Activated gamma-delta T cell treated with Interleukin-2 at 50 U/mL for 16 hours (primary cell): ENCODE results near the gene CISD3.

ENCODE experiments used
- DNase-seq: peaks from one replicate; pipeline ENCODE4 v3.0.0-alpha.2; 2020

Gene CISD3

DNA sequence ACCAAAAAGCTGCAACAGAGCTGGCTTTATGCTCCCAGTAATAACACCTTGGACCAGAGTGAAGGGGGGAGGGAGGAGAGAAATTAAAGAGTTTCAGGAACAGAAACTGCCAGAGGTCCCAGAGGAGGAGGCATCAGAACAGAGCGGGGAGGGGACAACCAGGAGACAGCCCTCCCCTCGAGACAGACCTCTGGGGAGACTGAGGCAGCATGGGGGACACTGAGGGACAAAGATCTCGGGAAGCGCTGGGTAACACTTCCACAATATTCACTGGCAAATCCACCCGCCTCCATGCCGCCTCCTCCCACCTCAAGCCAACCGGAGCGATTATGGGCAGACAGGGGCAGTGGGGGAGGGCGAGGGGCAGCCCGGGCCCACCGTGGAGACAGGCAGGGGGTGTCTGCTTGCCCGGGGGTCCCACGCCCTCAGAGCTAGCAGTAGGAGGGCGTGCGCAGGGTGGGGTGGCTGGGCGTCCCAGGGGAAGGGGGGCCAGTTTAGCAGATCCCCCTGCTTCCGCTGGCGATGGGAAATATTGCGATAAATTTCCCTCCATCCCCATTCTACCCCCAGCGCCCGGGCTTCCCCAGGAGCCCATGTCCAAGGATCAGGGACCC lies 16.8 kb downstream of the CISD3 start:
- DNase-seq: no peak

DNA sequence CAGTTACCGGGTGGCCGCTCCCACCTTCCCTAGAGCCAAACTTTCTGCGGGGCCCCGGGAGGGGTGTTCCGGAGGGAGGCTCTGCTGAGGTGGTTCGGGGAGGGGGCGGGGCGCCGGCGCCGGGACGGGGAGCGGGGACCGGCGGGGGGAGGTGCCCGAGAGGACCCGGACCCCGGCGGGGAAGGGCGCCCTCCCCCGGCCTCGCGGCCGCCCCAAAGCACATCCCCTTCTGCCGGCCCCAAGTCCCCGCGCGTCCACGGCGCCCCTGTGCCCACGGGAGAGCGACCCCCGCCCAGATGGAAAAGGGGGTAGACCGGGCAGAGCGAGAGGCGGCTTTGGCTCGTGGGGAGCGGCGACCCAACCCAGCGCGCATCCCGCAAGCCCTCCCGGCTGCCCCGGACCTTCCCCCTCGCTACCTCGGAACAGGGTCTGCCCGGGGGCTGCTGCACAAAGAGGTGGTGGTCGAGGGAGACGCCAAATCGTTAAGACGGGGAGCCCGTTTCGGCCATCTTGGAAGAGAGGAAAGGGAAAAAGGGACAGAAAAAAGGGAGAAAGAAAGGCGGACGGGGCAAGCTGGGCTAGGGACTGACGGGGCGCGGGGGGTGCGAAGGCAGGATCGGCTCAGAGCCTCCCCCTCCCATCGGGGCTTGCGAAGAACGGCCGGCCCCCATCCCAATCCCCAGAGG lies 17.5 kb downstream of the CISD3 start:
- DNase-seq: no peak

DNA sequence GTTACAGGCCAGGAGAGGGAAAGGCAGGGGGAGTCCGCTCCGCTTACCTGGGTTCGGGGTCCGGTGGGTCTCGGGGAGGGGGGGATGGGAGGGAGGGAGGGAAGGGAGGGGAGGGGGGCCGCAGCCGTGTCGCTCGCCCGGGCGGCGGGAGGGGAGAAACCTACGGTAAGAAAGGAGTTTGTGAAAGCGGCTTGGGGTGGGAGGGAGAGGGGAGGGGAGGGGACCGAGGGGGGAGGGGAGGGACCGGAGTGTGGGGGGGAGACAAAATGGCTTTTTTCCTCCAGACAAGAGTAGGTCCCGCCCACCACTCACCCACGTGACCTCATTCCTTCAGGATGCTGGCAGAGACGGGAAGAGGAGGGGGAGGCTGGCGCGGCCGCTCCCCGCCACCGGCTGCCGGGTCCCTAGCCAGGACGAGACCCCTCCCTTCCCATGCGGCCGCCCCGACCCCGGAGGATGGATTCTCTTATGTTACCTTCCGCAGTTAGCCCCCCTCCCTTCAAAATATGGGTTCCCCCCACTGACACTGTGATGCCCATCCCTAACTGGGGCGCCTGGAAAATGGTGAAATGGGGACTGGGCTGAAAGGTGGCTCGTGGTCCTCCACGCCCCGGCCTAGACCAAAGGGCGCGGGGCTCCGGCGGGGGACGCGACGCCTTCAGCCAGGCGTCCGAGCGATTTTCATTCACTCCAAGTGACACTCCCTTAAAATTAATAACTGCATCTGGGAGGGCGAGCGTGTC lies 18.2 kb downstream of the CISD3 start, which contains the start of gene PCGF2:
TSS of gene PCGF2 (minus strand) at position 188 of the 743 bp plus-strand sequence. CDS start 7,934 bp downstream, outside the sequence.
- no peak for DNase-seq

DNA sequence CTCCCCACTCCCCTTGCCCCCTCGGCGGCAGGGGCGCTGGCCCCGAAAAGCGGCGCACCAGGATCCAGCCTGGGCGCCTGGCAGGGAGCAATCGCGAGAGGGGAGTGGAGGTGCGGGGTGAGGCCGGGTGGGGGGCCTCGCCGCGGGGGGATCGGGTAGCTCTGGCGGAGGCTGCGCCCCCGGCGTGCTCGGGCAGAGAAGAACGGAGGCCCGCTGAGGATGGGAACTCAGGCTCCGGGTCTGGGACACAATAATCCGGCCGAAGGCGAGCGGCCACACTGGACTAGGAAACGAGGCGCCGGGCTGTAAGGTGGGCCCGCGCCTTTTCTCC lies 18.7 kb downstream of the CISD3 start:
- no peak for DNase-seq

DNA sequence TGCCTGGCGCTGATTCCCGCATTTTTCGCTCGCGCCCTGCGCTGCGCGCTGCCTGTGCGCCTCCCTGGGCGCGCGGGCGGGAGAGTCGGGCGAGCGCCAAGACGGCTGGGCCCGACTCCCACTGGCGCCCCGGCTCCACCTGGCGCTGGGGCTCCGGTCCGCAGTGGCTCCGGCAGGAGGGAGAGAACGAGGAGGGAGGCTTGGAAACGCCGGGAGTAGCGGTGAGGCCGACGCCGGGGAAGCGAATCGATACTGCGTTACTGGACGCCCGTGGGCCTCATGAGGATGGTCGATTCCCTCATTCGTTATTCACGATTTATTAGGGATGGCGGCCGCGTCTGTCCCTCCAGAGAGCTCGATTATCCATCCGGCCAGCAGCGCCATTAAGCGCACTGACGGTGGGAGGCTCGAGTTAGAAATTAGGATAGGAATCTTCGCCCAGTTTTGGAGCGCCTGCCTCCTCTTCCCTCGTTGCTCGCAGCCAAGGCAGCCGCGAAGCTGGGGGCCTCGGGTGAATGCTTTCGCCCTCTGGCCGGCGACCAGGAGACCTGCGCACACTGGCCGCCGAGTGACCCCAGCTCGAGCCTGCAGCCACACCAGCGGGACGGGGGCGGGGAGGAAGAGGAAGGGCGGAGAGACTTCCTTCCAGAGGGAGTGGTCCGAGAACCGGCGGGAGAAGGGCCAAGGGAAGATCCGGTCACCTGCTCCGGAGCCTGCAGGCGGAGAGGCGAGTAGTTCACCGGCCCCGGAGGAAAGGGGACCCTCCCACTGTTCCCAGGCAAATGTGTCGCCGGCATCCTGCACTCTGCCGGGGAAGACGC lies 19.3 kb downstream of the CISD3 start:
- DNase-seq: no peak

DNA sequence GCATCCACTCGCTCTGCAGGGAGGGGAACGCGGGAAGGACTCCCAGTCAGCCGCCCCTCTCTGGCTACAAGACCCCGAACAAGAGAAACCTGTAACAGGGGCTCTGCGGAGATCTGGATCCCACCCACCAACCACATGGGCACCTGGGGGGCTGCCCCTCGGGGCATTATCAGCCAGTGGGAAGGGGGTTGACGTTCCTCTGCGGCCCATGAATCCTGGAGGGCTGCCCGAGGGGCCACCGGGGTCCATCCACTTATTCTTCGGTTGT lies 19.8 kb downstream of the CISD3 start:
- no peak for DNase-seq

DNA sequence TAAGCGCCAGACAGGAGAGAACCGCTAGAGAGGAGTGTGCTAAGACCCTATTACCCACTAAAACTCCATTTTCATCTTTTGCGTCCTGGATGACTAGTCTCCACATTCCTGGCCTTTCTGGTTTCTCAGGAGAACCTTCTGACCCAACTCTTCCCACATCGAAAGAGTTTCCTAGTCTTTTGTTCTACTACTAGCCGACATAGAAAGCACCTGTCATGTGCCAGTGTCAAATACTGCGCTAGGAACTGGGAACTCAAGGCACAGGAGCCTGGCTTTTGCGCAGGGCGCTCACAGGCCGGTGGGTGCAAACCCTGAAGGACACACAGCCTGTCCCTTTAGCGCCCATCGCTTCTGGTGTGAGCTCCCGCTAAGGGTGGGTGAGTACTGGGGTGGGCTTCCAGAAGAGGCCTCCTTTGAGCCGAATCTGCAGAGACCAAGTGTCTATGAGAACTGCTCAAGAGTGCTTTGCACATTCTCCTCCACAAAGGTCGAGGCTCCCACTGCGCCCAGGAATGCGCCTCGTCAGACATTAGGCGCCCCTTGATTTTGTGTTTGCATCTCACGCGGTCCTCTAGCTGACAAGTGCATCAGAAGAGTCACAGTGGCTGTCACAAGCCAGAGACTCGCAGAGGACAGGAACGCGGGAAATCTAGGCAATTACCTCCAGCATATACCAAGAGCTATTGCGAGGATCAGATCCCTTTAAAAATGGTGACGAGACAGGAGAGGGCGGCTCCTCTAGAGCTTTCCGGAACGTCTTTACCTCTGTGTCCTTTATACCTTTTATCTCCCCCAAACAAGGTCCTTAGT lies 20.4 kb downstream of the CISD3 start:
- DNase-seq: no peak

DNA sequence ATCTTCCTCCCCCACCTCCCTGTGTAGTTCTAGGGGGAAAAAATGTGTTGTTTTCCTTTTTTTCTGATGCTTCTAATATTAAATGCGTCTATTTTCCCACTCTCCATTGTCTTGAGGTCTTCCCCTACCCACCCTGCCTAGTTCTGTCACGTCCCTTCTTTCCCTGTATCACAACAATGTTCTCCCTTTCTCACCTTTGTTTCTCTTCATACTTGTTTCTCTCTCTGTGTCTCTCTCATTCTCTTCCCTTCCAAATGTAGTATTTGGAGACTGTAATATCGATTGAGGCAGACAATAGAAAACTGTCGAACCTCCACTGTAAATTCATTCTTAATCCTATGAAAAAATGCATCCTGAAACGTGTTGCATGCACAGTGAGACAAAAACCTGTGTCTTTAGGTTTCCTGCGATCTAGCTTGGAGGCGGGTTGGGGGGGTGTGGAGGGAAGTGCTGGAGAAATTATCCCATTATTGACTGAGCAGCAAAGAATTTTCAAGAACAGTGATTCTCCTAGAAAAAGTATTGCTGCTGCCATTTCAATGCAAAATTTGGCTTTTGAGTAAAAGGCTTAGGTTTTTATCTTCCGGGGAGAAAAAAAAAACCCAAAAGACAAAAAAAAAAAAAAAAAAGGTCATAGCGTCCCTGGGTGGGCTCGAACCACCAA lies 21.1 kb downstream of the CISD3 start:
- no peak for DNase-seq

DNA sequence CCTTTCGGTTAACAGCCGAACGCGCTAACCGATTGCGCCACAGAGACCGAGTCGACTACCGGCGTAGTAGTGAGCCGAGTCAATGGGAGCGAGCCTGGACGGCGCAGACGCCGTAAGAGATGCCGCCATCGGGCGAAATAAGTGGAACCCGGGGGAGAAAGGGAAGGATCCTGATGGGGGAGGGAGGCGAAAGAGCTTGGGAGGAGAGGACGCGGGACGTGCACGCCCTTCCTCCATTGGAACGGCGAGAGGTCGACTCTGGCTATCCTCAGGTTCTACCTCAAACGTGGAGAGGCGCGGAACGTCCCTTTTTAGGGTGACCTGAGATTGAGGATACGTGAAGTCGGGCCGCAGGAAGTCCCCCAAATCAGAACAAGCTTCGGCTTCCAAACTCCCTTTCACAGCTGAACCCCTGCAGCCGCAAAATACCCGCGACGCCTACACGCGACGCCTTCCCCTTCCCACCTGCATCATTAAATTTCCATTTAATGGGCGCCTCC lies 21.7 kb downstream of the CISD3 start:
- peak; percentile 80 for DNase-seq

DNA sequence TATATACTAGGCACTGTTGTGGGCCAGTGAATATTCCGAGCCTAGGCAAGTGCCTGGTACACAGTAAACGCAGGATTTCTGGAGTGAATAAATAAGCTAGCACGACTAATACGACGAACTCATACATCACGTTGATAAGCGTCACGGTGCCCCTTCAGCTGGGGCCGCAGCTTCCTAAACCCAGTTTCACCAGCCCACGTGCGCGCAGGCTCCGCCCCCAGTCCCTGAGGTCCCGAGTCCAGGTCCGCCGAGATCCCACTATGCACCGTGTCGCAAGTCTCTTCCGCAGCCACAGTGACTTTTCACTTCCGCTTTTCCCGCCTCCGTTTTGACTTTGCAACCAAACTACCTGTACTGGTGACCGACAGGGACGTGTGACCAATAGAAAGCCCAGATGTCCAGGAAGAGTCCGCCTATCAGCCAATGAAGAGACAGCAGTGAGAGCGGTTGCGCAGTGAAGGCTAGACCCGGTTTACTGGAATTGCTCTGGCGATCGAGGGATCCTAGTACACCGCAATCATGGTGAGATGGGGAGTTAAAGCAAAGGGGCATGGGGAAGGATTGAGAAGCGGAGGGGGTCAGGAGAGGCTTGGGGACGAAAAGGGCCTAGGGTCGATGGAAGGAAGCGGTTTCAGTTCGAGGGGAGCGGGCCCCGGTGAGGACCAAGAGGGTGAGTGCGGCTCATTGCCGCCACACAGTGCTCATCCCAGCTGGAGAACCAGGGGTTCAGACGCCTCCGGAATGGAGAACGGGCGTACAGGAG lies 22.3 kb downstream of the CISD3 start, which contains the start of gene PSMB3:
TSS of gene PSMB3 (plus strand) at position 434 of the 763 bp plus-strand sequence. CDS start at position 520, 86 bp downstream.
- DNase-seq: peak; percentile 96

DNA sequence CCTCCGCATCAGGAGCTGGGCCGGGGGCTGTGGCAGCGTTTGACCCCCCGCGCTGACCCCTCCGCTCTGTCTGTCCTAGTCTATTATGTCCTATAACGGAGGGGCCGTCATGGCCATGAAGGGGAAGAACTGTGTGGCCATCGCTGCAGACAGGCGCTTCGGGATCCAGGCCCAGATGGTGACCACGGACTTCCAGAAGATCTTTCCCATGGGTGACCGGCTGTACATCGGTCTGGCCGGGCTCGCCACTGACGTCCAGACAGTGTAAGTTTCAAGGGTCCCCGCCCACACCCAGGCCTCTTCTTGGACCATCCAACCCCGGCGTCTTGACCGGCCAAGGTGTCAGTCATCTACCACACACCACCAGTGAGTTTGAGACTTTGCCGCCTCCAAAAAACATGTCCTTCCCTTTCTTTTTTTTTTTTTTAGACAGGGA lies 22.9 kb downstream of the CISD3 start:
- DNase-seq: no peak

DNA sequence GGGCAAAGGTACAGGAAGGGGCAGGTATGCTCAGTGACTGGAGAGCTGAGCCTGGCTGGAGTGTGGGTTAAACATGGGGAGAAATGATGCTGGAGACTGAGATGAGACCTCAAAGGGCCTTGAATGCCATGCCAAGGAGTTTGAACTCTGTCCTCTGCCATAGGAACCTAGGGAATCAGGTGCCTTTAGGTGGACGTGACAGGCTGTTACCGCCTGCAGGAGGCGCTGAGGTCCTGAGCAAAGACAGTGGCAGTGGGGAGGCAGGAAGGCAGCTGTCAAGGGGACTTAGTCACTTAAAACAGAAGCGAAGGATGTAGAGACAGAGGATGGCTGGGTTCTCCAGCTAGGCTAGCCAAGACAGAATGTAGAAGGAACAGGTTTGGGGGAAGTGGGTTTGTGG lies 31.5 kb downstream of the CISD3 start:
- no peak for DNase-seq

DNA sequence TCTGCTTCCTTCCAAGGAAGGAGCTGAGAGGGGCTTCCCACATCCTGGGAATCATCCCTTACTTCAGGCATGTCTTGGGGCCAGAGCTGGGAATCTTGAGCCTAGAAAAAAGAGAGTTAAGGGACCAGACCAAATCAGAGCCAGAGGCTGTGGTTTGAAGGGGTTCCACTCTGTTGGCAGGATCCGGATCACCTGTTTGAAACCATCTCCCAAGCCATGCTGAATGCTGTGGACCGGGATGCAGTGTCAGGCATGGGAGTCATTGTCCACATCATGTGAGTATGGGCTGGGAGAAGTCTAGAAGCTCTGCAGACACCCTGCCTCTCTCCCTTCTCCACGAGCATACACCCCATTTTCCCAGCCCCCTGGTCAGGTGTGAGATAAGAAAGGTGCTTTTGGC lies 32.1 kb downstream of the CISD3 start:
- no peak for DNase-seq

DNA sequence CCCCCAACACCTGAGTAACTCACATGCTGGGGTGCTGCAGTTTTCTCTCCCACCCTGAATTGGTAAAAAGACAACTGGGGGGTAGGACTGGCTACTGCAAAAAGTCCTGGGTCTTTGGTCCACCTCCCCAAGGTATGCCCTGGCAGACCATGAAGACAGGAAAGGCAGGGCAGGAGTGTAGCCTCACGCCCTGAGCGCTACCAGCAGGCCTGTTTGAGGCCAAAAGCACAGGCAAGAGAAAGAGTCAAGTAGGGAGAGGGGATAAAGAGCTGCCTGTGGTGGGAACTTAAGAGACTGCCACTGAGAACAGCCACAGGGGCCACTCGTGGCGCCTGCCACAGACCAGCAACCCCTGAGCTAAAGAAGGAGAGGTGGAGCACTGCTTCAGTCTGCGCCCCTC lies 36.2 kb downstream of the CISD3 start:
- DNase-seq: no peak

DNA sequence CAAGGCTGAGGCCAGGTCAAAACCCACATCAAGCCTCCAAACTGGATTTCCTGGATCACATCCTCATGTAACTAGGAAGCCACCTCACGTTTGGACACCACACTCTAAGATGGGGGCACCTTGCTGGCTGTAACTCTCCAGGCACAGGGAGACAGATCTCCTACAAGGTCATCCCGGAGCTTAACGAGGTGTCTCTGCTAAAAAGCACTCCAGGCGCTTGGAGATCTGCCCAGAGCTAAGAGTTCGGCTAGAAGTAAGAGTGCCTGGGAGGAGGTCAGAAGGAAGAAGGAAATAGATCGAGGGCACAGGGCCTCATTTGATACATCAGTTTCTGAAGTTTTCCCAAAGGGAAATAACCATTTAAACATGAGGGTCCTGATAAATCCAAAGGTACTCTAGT lies 38.3 kb downstream of the CISD3 start:
- no peak for DNase-seq

DNA sequence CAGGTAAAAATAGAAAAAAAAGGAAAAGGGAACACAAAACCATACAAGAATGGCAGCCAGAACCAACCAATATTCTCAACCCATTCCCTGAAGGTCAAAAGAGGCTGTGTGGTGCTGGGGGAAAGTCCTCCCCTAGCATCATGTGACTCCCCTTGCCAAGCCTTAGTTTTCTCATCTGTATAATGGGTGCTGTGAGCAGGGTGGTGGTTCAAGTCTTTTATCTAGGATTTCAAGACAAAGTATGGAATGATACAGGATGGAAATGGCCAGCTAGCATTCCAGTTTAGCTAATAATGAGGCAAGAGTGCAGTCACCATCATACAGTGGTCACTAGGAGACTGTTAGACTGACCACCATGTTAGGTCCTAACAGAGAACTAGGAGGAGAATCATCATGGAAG lies 43.1 kb downstream of the CISD3 start:
- no peak for DNase-seq

DNA sequence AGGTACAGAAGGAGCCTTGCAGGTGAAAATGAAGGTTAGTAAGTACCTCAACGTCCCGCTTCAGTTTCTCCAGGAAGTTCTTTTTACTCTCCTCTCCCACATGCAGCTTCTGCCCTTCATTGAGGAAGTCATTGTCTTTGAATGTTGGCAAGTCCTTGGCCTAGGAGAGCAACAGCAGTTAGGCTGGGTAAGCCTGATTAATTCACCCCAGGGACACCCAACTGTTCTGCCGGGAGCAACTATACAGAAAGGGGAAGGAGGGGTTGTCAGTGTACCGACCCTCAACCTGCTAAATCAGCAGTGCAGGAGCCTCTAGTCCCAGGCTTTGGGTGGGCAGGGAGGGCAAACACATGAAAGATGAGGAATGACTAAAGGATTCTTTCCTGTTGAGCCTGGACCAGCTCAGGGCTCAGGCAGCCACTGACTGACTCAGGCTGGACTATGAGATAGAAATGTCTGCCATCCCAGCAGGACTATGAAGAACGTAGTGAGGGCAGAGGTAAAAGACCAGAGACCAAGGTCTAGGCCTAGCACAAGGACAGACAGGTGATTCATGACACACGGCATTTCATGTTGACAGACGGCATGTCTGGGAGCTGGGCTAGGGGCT lies 47.6 kb downstream of the CISD3 start:
- DNase-seq: no peak

DNA sequence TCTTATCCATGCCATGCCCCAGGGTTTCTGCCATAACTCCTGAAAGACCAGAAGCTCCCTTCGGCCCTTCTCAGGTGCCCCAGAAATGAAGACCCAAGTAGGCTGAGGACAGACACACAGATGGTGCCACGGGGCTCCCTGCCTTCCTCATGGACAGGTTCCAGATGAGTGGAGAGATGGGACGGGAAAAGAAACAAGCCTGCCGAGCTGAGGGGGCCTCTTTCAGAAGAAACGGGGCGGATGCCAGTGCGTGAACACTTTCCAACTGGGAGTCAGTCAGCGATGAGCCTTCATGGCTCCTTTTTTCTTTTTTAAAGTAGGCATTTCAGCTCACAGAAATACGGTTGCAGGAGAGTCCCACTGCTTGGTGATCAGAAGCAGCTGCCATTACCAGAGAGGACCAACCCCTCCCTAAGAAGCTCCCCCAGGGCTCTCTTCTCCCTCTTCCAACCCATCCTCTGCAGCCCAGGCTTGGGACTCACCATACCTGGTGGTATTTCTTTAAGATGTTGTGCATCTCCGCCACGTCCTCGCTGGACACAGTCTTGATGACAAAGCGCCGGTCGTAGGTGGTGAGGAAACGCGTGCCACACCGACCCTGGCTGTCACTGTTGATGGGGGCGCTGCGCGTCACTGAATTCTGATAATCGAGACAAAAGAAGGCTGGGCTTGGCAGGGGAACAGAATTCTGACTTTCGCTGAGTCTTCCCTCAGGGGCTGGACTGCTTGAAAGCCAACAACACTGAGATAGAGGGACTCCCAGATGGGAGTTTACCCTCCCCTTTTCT lies 50.0 kb downstream of the CISD3 start:
- no peak for DNase-seq

DNA sequence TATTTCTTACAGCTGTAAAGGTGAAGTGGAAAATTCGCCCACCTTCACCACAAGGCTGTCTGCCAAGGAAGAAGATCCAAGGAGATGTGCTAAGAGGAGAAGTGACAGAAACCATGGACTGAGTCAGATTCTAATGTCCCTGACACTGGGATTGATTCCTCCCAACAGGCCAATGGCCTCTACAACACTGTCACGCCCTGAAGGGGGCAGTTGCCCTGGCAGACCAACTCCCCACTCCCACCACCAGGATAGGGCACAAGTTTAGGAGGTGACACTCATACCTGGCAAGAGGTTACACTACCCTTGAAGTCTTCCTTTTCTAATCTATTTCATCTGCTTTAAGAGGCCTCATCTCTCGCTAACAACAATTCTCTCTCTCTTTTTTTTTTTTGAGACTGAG lies 53.1 kb downstream of the CISD3 start:
- DNase-seq: no peak
